IPS DF 19.7 (cell line): ENCODE measurements around the gene TAF11L12.
A peak's percentile ranks its signal among the peaks of the same experiment; 100 is the strongest.
"Not testable (repeated sequence)": the region's sequence is repeated elsewhere in the genome, so short reads cannot be mapped to it uniquely, and the experiment has no call there.

Source experiments
- DNase-seq: peaks from one replicate; pipeline ENCODE4 v3.0.0-alpha.2; 2013; ENCODE audit warnings: low read depth, low spot score

Gene TAF11L12

GRCh38 chr5:17610092-17610491 is at the start of gene TAF11L12:
Gene TAF11L12 (plus strand): TSS chr5:17610392.
- not testable (repeated sequence) for DNase-seq

GRCh38 chr5:17585658-17586057 is 24.5 kb upstream of the TAF11L12 start, which contains the start of gene TAF11L7:
Gene TAF11L7 (minus strand): TSS chr5:17585758.
- DNase-seq = not testable (repeated sequence)

GRCh38 chr5:17590860-17591259 is 19.3 kb upstream of the TAF11L12 start, which contains the start of gene TAF11L8:
Gene TAF11L8 (minus strand): TSS chr5:17590960.
- not testable (repeated sequence) for DNase-seq

- DNase-seq = not testable (repeated sequence)
These were observed 15.9 kb upstream of the TAF11L12 start, which contains the start of gene TAF11L9 for GRCh38 chr5:17594255-17594654. Gene TAF11L9 (minus strand): TSS chr5:17594394.

GRCh38 chr5:17597728-17598127 is 12.5 kb upstream of the TAF11L12 start, which contains the start of gene TAF11L10:
Gene TAF11L10 (minus strand): TSS chr5:17597828.
- not testable (repeated sequence) for DNase-seq

GRCh38 chr5:17603880-17604279 is 6.3 kb upstream of the TAF11L12 start, which contains the start of gene TAF11L11:
Gene TAF11L11 (plus strand): TSS chr5:17604183.
- DNase-seq = not testable (repeated sequence)

GRCh38 chr5:17604951-17605350 is 5.2 kb upstream of the TAF11L12 start:
- DNase-seq = no peak

GRCh38 chr5:17607461-17607860 is 2.7 kb upstream of the TAF11L12 start:
- not testable (repeated sequence) for DNase-seq

- no peak for DNase-seq
These were observed 4.8 kb downstream of the TAF11L12 start for GRCh38 chr5:17614872-17615605.

GRCh38 chr5:17619354-17619753 is 9.2 kb downstream of the TAF11L12 start:
- no peak for DNase-seq

- peak; percentile 12 for DNase-seq
These were observed 10.4 kb downstream of the TAF11L12 start for GRCh38 chr5:17620627-17621026.

- DNase-seq = no peak
These were observed 15.5 kb downstream of the TAF11L12 start for GRCh38 chr5:17625686-17626085.

GRCh38 chr5:17631788-17632187 is 21.6 kb downstream of the TAF11L12 start, which contains the start of gene TAF11L13:
Gene TAF11L13 (plus strand): TSS chr5:17632088.
- not testable (repeated sequence) for DNase-seq

- DNase-seq = no peak
These were observed 24.0 kb downstream of the TAF11L12 start, which contains the start of gene TAF11L14 for GRCh38 chr5:17634160-17634559. Gene TAF11L14 (plus strand): TSS chr5:17634460.

GRCh38 chr5:17649232-17649631 is 39.0 kb downstream of the TAF11L12 start:
- not testable (repeated sequence) for DNase-seq

- not testable (repeated sequence) for DNase-seq
These were observed 45.1 kb downstream of the TAF11L12 start for GRCh38 chr5:17655201-17655759.

GRCh38 chr5:17655921-17656320 is 45.7 kb downstream of the TAF11L12 start:
- no peak for DNase-seq
